Measurements from ENCODE around the gene CHRNA9.

- TF ChIP-seq PBX3 (IDR thresholded peaks at IDR 0.05) (no peak), ZBTB33 (IDR thresholded peaks at IDR 0.05; ENCODE audit: borderline replicate concordance, low read depth) (no peak), CHD2 (IDR thresholded peaks at IDR 0.05; ENCODE audit: low read length, partially characterized antibody) (no peak), CTCF (IDR thresholded peaks at IDR 0.05) (no peak), TAF1 (IDR thresholded peaks at IDR 0.05; ENCODE audit: borderline replicate concordance, low read depth, low read length) (no peak)
These were observed 61.0 kb downstream of the CHRNA9 start for GRCh38 chr4:40395908-40396793.
